GM18858 (cell line): ENCODE results near the gene COL4A1.

Experiments used
- ATAC-seq: cut with Tn5 transposase; IDR thresholded peaks from one replicate; pipeline ENCODE4 v1.9.1; 2021; ENCODE audit not compliant: unreplicated experiment

The COL4A1 gene

GRCh38 chr13:110206185-110206584 lies 100.8 kb downstream of the COL4A1 start:
- ATAC-seq: no peak

- ATAC-seq: no peak
Measured at GRCh38 chr13:110201114-110201513, 105.8 kb downstream of the COL4A1 start.

DNA sequence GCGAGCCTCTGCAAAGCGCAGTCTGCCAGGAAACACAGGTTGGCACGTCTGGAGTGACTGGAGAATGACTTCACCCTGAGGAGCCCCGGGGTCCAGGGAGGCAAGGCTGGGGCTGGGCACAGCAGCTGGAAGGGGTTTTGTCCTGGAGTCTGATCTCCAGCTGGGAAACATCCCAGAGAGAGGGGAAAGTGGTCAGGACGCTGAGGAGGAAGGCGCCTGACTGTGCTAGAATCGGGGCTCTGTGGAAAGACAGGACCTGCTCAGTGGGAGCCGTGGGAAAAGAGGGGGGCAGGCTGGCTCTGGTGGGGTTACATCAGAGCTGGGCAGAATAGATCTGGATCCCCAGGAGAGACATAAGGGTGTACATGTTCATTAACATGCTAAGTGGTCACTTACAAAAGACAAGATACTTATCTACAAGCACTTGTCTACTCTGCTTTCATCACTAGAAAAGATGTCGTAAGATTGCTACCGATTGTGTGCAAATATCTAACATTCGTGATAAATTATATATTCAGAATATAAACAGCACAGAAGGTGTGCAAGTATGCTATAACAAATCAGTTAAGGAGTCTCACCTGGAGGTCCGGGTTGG lies 106.6 kb downstream of the COL4A1 start:
- no peak for ATAC-seq

DNA sequence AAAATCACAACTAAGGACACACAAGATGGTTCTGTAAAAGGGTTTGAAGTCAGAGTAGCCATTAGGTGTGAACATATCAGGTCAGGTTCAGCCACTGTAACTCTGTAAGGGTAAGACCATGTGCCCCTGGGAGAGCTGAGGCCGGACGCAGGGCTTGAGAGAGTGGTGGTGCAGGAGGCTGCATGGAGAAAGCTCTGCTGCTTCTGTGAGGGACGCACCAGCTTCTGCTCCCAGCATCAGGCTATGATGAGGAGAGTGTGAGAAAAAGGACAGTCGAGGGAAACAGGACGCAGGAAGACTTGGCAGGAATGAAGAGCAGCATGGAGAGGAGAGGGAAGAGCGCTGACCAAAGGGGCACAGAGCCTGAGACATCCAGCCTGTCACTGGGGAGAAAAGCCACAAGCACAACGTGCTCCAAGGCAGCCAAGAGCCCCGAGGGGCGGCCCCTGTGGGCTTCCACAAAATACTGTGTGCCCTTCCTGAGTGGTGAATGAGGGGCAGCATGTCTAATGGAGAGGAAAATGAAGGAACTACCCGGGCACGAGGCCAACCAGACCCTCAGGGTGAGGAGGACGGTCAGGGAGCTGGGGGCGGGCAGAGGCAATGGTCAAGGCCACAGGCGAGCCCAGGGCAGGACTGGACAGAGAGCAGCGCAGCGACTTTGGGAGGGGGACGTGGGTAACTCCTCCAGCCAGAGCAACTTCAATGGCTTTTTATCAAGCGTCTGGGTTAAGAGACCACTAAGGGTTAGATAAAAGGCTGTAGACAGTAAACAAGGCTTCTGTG lies 107.7 kb downstream of the COL4A1 start:
- no peak for ATAC-seq

GRCh38 chr13:110197471-110197870 lies 109.5 kb downstream of the COL4A1 start:
- no peak for ATAC-seq

DNA sequence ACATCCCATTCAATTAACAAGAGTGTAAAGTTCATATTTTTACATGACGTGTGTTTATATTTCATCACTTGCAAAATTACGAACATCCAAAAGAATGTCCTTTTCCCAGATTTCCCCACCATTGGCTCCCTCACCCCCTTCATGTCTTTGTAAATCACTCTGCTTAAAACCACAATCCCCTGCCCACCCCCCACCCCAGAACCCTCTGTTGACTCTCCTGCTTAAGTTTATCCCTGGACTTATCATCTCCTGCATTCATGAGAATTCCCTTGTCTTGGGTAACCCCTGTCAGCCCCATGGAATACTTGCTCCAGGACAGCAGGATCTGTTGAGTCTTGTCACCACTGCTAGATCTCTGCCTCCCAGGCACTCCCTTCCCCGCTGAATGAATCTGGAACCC lies 109.9 kb downstream of the COL4A1 start:
- ATAC-seq: no peak

DNA sequence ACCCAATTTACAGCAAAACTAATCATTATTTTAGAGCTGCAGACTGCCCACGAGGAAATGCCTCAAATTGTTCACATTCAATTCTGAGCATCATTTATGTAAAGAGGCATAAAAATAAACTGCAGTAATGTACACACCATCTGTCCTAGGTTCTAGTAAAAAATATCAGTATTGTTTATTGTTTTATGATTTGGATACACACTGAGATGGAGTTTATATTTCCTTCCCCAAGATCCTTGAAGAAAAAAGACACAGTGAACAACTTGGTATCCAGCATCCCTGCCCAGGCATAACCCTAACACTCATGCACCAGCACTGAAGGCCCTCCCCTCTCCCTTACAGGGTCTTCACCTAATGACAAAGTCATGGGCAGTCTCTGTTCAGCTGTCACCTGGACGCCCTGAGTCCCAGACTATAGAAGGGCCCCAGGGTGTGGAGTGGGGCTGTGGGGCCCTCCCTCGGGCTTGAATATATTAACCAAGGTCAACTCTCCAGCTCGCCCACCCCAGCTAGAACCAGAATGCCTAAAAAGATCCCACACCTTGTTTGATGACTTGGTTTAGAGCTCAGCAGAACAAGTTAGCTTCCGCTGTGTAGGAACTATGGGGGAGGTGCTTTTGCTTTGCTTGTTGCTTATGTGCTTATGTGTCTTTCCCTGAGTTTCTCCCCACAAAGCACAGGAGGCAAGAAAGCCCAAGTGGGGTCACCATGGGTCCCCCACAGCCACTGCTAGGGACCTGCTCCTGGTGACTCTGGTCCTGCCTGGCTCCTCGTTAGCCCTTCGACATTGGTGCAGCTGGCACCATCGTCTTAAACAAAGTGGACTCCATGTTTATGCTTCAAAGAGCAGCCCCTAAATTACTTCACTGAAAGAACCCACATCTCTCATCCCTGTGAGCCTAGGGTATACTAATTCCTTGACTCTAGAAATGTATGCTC lies 111.1 kb downstream of the COL4A1 start:
- ATAC-seq: no peak

DNA sequence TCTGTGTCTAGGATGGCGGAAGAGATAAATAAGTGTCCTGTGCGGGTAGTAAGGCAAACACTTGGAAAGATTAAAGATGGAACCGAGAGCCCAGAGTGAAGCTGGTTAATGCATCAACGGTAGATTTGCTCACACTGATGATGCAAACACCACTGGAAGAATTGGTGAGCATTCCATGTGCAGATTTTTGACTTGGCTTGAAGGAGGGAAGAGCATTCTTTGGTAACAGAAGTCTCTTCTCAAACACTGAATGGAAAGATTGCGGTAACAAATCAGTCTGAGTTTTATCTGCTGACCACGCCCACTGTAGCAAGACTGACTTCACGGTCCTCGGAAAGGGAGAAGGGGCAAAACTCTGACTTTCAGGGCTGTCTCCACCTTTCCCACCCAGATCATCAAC lies 112.5 kb downstream of the COL4A1 start:
- ATAC-seq: no peak

DNA sequence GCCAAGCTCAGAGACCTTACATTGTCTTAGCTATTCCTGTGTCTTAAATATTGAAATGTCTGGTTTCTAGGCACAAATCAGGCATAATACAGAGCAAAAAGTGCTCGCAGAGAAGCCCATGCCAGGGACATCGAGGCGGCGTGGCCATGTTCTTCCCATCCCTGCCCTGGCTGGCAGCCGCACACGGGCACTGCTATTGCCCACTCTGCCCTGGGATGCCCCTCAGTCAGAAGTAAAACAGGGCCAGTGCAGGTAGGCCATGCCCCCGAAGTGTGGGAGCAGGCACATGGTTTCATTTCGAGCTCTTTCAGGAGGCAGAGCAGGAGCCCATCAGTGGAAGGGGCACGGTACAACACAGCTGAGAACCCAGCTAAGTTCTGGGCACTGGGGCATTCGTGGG lies 113.5 kb downstream of the COL4A1 start:
- no peak for ATAC-seq

GRCh38 chr13:110192472-110192871 lies 114.5 kb downstream of the COL4A1 start:
- ATAC-seq: no peak

DNA sequence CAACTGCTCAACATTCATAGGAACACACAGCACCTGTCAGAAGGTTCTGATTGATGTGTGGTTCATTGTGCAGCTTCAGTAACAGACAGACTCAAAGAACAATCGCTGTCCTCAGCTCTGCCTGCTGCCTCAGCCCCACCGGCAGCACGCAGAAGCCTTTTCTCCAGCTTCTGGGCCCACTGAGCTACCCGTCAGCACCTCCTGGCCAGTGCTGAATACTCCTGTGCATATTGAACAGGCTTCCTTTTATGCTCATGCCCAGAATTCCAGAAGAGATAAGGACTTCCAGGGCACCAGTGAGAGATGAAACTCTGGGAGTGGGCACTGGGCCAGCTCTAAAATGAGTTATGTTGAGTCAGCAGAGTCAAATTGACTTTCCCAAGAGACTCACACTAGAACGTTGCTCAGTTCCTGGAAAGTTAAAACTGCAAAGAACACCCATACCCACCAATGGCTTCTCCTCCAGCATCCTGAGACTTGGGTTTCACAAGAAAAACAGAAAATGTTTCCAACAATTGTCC lies 119.3 kb downstream of the COL4A1 start:
- no peak for ATAC-seq

GRCh38 chr13:110186231-110186855 lies 120.6 kb downstream of the COL4A1 start:
- ATAC-seq: no peak

- no peak for ATAC-seq
Measured at GRCh38 chr13:110185696-110186095, 121.3 kb downstream of the COL4A1 start.

GRCh38 chr13:110183910-110184309 lies 123.0 kb downstream of the COL4A1 start:
- ATAC-seq: no peak

DNA sequence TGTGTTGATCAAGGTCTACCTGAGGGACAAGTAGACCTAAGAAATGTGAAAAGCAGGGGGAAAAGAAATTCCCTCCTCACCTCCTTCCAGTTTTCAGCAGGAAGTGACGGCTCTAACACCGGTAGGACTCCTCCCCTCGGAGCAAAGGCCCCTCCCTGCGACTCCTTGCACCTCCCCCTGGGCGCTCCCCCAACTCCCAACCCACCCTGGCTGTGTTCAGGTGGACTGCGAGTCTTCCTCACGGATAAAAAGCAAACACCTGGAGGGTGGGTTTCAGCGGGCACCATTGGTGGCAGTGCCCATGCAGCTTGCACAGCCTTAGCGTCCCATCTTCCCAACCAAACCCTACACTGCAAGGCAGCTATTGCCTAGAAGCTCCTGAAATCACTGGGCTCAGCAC lies 124.5 kb downstream of the COL4A1 start:
- no peak for ATAC-seq

DNA sequence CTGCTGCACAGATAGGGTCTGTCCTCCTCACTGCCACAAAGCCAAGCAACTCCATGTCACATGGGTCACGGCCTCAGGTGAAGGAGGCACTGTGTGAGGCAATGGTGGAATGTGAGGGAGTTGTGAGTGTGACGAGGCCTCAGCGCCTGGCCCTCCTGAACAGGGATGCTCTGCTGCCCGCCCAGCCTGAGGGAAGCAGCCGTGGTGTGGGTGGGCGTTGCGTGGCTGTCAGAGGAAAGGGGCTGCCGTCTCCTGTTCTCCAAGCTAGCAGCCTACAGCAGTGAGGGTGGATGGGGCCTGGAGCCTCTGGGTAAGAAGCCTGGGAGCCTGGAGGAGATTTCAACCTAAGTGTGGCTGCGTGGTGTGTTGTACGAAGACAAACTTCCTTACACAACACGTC lies 125.0 kb downstream of the COL4A1 start:
- ATAC-seq: no peak

DNA sequence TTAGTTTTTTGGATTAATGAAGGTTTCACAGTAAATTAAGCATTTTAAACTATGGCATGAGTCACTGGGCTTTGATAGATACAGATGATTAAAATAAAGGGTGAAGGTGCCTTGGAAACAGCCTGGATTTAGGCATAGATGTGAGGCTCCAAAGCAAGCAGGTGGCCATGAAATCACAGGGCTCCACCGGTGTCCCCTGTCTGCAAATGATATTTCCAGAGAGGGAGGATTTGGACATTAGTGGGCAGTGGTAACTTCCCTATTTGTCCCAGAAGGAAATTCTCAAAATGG lies 127.2 kb downstream of the COL4A1 start:
- no peak for ATAC-seq

DNA sequence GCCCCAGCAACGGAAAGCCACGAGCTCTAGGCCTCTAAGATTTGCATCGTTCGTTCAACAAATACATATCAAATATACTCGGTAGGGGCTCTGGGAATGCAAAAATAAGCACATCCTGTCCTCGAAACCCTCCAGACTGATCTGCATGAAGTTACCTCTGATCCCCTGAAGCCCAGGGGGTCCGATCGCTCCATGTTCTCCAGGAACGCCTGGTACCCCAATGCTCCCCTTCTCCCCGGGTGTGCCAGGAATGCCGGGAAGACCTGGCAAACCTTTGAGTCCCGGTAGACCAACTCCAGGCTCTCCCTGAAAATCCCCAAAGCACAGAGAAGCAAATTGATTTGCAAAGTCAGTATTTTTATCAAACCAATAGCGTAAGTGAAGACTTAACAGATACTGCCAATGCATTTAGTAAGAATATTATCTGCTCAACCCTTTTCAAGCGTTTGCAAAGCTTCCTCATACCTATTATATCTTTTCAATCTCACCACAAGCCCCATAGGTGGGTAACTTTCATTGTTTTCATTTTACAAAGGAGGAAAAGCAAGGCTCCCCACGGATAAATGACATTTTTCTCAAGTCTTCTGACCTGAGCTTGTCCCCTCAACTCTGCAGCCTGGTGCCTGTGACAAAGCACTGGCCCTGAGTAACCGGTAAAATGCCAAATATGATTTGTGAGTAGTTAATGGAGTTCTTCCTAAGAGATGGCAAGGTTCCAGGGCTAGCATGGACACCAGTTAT lies 127.7 kb downstream of the COL4A1 start:
- no peak for ATAC-seq

GRCh38 chr13:110177790-110178189 lies 129.2 kb downstream of the COL4A1 start:
- ATAC-seq: no peak

- no peak for ATAC-seq
Measured at GRCh38 chr13:110176431-110176830, 130.5 kb downstream of the COL4A1 start.
